HepG2 (cell line): ENCODE results near the gene POU2F2. TPM values are rescaled to one million over a fixed set of nuclear protein-coding genes. Genes with fewer than 3 reads are reported as not detected.

Experiments used
- ATAC-seq: fragments of 200-7000 bp; cut with Tn5 transposase; 3 replicates; pipeline ENCODE4 v1.9.1; 2020; ENCODE audit warnings: mild to moderate bottlenecking, moderate library complexity
- BruUV-seq: library from RNA; stranded (reverse); fragments of 400-500 nt; replicated peaks from 2 replicates; lab custom pipeline; 2021; lab: Mats Ljungman, UMichigan
- CTCF ChIA-PET: fragments of 300-600 bp; formaldehyde crosslinking; extraction: SDS; loops from one replicate; lab custom pipeline; 2021; ENCODE audit warnings: low total read pairs, inconsistent platforms, low intra/inter-chr PET ratio; lab: Yijun Ruan, JAX
- POLR2A ChIA-PET: fragments of 350-600 bp; sonication (Branson Sonifier 250); formaldehyde crosslinking; loops from one replicate; lab custom pipeline; 2020; ENCODE audit warnings: antibody characterized with exemption, inconsistent platforms; lab: Yijun Ruan, JAX
- DNase-seq: peaks from one replicate; pipeline ENCODE4 v3.0.0-alpha.2; 2015; ENCODE audit warnings: low spot score
- FAIRE-seq: peaks from 3 replicates; lab custom pipeline; 2011; peaks lifted over from hg19 to GRCh38; lab: Jason Lieb, UNC
- H2AFZ ChIP-seq: one replicate; pipeline ENCODE4 v1.6.1; 2011; ENCODE audit warnings: low read length, inconsistent platforms
- H3K27ac ChIP-seq: fragments of 300-600 bp; 3 replicates; pipeline ENCODE4 v1.8.0; 2011; ENCODE audit warnings: mixed run types, mild to moderate bottlenecking, mixed read lengths, low read length, inconsistent platforms; ENCODE audit not compliant: insufficient read depth; ENCODE audit errors: extremely low read length
- H3K27me3 ChIP-seq, 2 experiments: fragments of 200-600 bp in 1 of 2; 2 replicates in 1 of 2; 3 replicates in 1 of 2; pipeline versions ENCODE4 v1.6.0 to v1.8.0; 2011; ENCODE audit warnings: low read length in 2 of 2, mild to moderate bottlenecking in 2 of 2, moderate library complexity in 2 of 2, inconsistent platforms in 1 of 2; ENCODE audit not compliant: insufficient read depth in 2 of 2, control insufficient read depth in 1 of 2
- H3K36me3 ChIP-seq, 2 experiments: fragments of 200-600 bp in 1 of 2; replicated peaks in 1 of 2; 2 replicates in 1 of 2; 3 replicates in 1 of 2; pipeline versions ENCODE4 v1.5.1 to v1.8.0; 2011; ENCODE audit warnings: low read length in 2 of 2, inconsistent platforms in 1 of 2; ENCODE audit not compliant: insufficient read depth in 2 of 2, control insufficient read depth in 1 of 2
- H3K4me1 ChIP-seq: 2 replicates; pipeline ENCODE4 v1.5.1; 2012; ENCODE audit warnings: low read length, inconsistent platforms; ENCODE audit not compliant: insufficient read depth
- H3K4me2 ChIP-seq: 2 replicates; pipeline ENCODE4 v1.6.0; 2011; ENCODE audit warnings: low read depth, low read length, inconsistent platforms
- H3K4me3 ChIP-seq, 3 experiments: fragments of 200-600 bp in 1 of 3; sonication (generic), shearing (Covaris generic) in 1 of 3; replicated peaks in 1 of 3; 2 replicates each; pipeline ENCODE4 v1.5.1; 2011 to 2016; ENCODE audit warnings: low read length in 3 of 3, inconsistent platforms in 2 of 3, low read depth in 2 of 3, mild to moderate bottlenecking in 2 of 3, control low read depth in 1 of 3, mixed read lengths in 1 of 3; ENCODE audit not compliant: insufficient read depth in 1 of 3
- H3K79me2 ChIP-seq: one replicate; pipeline ENCODE4 v1.6.1; 2011; ENCODE audit warnings: low read length, inconsistent platforms; ENCODE audit not compliant: insufficient read depth
- H3K9ac ChIP-seq: 2 replicates; pipeline ENCODE4 v1.6.0; 2011; ENCODE audit warnings: mild to moderate bottlenecking, low read depth, low read length, inconsistent platforms; ENCODE audit not compliant: insufficient read depth
- H3K9me3 ChIP-seq: 2 replicates; pipeline ENCODE4 v1.5.1; 2012; ENCODE audit warnings: mild to moderate bottlenecking, low read length
- H4K20me1 ChIP-seq: 2 replicates; pipeline ENCODE4 v1.6.0; 2011; ENCODE audit warnings: inconsistent platforms, mild to moderate bottlenecking, low read length, moderate library complexity; ENCODE audit not compliant: insufficient read depth
- PPARG ChIP-seq: conservative IDR thresholded peaks from 2 replicates; pipeline ENCODE4 v1.6.1; 2016; ENCODE audit warnings: missing biosample characterization, missing genetic modification reagents
- SNAI1 ChIP-seq: sonication (generic); formaldehyde crosslinking; IDR thresholded peaks from 2 replicates; pipeline ENCODE4 v1.5.0; 2020; ENCODE audit warnings: mild to moderate bottlenecking, missing genetic modification reagents, borderline replicate concordance
- ZNF674 ChIP-seq: sonication (generic); formaldehyde crosslinking; IDR thresholded peaks from 2 replicates; pipeline ENCODE4 v1.5.0; 2020; ENCODE audit warnings: low read depth, mild to moderate bottlenecking, missing genetic modification reagents
- WGBS: methylation state at CpG from one replicate; pipeline ENCODE4 v1.1.6; 2017; ENCODE audit warnings: low lambda C conversion rate; 5-methylcytosine and 5-hydroxymethylcytosine counted together
- in situ Hi-C: cut with HindIII; loops from 2 replicates; pipeline ENCODE4 v1.10.0; 2017; ENCODE audit warnings: low pct_unique_long_range_greater_than_20kb; ENCODE audit not compliant: extremely low pct_ligation_motif_present
- intact Hi-C: fragments of 100-400 bp; cut with micrococcal nuclease; formaldehyde crosslinking; loops from one replicate; pipeline ENCODE4 v1.10.0; 2022; ENCODE audit not compliant: unreplicated experiment
- polyA plus RNA-seq, 8 experiments: library from polyadenylated mRNA; depleted of rRNA in 3 of 8; stranded (reverse) in 7 of 8; unstranded in 1 of 8; fragments of >200 nt; fragmentation: Illumina TruSeq in 4 of 8; extraction: Trizol in 4 of 8; gene quantifications; 2 replicates each; pipeline versions ENCODE4 v1.2.1 to v1.2.3, GENCODE V29; 2011 to 2016; ENCODE audit warnings: low read depth in 4 of 8, missing spikeins in 1 of 8, mixed read lengths in 1 of 8; ENCODE audit not compliant: insufficient read depth in 1 of 8
- total RNA-seq, 5 experiments: library from RNA; depleted of rRNA; stranded (reverse); fragments of >200 nt; fragmentation: Illumina TruSeq; extraction: Trizol; gene quantifications; 2 replicates each; pipeline ENCODE4 v1.2.3, GENCODE V29; 2016; ENCODE audit warnings: low read depth in 1 of 5
- TF ChIP-seq, protein P1 (sequence below): sonication (generic); formaldehyde crosslinking; IDR thresholded peaks from 2 replicates; pipeline ENCODE4 v1.5.0; 2020; ENCODE audit warnings: mild to moderate bottlenecking, missing genetic modification reagents, moderate library complexity

Gene POU2F2
- total and polyA plus RNA-seq, 2 of the 13 experiments (the other 11 are each of a cell fraction or from before 2014, with no cell fraction given) = 0.09 to 0.17 TPM

DNA sequence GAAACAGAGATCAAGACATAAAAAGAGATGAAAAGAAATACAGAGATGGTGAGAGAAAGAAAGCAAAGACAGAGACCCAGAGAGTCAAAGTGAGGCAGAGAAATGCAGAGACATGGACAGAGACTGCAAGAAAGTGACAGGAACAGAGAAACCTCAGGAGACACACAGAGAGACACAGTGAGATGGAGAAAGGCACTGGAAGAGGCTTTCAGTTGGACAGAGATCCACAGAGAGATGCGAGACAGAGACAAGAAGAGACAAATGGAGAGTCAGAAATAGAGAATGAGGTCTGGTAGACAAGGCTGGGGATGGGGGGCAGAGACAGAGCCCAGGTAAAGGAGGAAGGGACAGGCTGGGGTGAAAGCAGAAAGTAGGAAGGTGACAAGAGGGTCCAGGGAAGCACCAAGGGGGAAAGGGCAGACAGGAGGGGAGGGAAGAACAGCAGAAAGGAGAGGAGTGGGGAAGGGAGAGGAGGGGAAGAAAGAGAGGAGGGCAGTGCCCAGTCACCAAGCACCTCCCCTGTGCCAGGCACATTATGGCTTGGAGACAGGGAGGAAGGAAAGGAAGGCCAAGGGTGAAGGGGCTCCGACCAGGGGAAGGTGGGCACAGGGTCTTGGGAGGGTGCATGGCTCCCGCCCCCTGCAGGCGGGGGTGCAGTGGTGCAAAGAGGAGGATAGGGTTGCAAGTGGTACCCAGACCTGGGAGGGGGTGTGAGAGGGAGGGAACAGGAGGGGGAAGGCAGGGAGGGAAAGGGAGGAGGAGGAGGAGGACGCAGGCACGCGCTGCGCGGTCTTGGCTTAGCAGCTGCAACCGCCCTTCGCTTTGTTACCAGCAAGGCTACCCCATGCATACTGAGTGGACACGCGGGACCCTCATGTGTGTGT, 46.8 kb upstream of the POU2F2 start:
- no peak overlapping the region for H3K27ac ChIP-seq
- 4% methylated on average over 13 of the region's 13 CpGs for WGBS
- ChIA-PET CTCF (no interaction called here), POLR2A (no interaction called here)
- intact Hi-C loops = no loop called here
- TF ChIP-seq, protein P1, sequence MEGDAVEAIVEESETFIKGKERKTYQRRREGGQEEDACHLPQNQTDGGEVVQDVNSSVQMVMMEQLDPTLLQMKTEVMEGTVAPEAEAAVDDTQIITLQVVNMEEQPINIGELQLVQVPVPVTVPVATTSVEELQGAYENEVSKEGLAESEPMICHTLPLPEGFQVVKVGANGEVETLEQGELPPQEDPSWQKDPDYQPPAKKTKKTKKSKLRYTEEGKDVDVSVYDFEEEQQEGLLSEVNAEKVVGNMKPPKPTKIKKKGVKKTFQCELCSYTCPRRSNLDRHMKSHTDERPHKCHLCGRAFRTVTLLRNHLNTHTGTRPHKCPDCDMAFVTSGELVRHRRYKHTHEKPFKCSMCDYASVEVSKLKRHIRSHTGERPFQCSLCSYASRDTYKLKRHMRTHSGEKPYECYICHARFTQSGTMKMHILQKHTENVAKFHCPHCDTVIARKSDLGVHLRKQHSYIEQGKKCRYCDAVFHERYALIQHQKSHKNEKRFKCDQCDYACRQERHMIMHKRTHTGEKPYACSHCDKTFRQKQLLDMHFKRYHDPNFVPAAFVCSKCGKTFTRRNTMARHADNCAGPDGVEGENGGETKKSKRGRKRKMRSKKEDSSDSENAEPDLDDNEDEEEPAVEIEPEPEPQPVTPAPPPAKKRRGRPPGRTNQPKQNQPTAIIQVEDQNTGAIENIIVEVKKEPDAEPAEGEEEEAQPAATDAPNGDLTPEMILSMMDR (CRISPR knock-in tag) = peak; percentile 28; the same call in 1 of the 2 replicates
- no peak for TF ChIP-seq PPARG (CRISPR knock-in tag)
- H3K9ac ChIP-seq = no peak overlapping the region
- H3K36me3 ChIP-seq = no peaks in the 10 kb centered on the region
- BruUV-seq = no TSS peak
- H3K4me3 ChIP-seq = no peak overlapping the region
- no peaks in the 10 kb centered on the region for H4K20me1 ChIP-seq
- in situ Hi-C loops = no loop called here
- no peak overlapping the region for H2AFZ ChIP-seq
- H3K4me1 ChIP-seq = no peaks in the 10 kb centered on the region
- FAIRE-seq (no peak), ATAC-seq (peak; percentile 33; the same call in 1 of the 3 replicates), DNase-seq (no peak)
- peaks cover 4 to 62% of the 10 kb centered on the region in 2 experiments; a peak in 4 of 5 replicates for H3K27me3 ChIP-seq
- H3K79me2 ChIP-seq = no peaks in the 10 kb centered on the region
- no peak overlapping the region for H3K4me2 ChIP-seq
- no peaks in the 10 kb centered on the region for H3K9me3 ChIP-seq

DNA sequence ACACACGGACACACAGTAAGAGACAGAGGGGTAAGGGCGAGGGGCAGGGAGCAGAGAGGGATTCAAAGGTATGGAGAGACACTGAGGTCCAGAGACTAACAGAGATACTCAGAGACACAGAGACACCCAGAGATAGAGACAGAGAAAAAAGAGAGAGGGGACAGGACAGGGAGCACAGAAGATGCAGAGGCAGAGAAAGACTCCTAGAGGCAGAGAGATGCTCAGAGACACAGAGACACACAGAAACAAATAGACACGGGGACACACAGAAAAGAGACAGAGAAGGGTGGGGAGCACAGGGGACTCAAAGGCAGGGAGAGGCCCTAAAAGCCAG, 45.4 kb upstream of the POU2F2 start:
- H3K9me3 ChIP-seq = no peaks in the 10 kb centered on the region
- H3K4me2 ChIP-seq = no peak overlapping the region
- POLR2A ChIA-PET = no interaction called here
- no peaks in the 10 kb centered on the region for H3K36me3 ChIP-seq
- 42% methylated on average over 3 of the region's 3 CpGs for WGBS
- H3K4me1 ChIP-seq = no peaks in the 10 kb centered on the region
- in situ Hi-C loops = no loop called here
- TF ChIP-seq ZNF674 (CRISPR knock-in tag) (no peak), SNAI1 (CRISPR knock-in tag) (no peak)
- no peak overlapping the region for H3K27ac ChIP-seq
- peaks cover 4 to 60% of the 10 kb centered on the region in 2 experiments; a peak in 4 of 5 replicates for H3K27me3 ChIP-seq
- FAIRE-seq = no peak
- H4K20me1 ChIP-seq = no peaks in the 10 kb centered on the region
- ATAC-seq = no peak
- DNase-seq = no peak
- no peak overlapping the region for H3K4me3 ChIP-seq
- BruUV-seq = no TSS peak
- intact Hi-C loops = no loop called here
- H2AFZ ChIP-seq = no peak overlapping the region
- H3K79me2 ChIP-seq = no peaks in the 10 kb centered on the region
- CTCF ChIA-PET = no interaction called here
- H3K9ac ChIP-seq = no peak overlapping the region
